ENCODE results near the gene STARD4.

STARD4 gene

DNA sequence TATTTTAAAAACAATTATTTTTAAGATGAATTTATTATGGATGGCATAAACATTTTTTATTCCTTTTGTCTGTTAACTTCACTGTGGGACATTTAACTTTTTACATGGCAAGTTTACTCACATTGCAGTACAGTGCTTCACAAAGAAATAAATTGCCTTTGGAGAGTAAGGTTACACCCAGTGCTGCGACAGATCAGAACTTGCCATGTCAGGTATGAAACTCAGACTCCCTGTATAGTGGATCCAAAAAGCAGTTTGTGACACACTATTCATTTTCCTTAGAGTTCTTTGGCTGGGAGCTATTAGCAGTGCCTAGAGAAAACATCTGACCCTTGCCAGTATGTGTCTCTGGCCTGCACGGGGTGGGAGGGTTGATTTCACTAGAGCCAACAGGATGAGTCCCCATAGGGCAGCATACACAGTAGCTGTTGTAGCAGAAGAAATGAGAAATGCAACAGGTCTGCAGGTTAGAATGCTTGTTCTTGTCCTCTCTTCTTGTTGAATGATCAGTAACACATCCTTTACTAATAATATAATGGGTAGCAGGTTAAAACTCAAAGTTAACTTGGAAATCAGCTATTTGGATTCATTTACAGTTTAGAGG is 42.9 kb downstream of the STARD4 start:
- Histone ChIP-seq H3K4me1 (ENCODE audit: insufficient read depth, low read length) (no peaks in the 10 kb centered on the region), H3K4me3 (ENCODE audit: low read length) (no peak overlapping the region), H3K9me3 (ENCODE audit: insufficient read depth, low read depth, low read length) (no peaks in the 10 kb centered on the region; the same call in 1 of the 2 replicates), H3K27ac (ENCODE audit: low read length) (no peak overlapping the region), H3K27me3 (ENCODE audit: insufficient read depth, low read length) (no peaks in the 10 kb centered on the region), H3K9ac (ENCODE audit: low read depth, low read length) (no peak overlapping the region), H3K36me3 (ENCODE audit: insufficient read depth, low read depth, low read length) (no peaks in the 10 kb centered on the region)

DNA sequence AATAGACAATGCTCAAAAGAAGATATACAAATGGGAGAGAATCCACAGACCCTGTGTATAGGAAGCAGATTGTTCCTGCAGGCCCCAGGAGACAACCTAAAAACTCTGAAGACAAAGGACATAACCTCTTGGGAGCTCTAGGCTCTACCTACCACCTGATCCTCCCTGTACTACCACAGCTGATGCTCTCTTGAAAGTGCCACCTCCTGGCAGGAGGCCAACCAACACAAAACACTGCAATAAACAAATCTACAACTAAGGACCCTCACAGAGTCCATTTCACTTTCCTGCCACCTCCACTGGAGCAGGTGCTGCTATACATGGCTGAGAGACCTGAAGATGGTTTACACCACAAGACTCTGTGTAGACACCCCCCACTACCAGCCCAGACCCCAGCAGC is 49.0 kb downstream of the STARD4 start:
- Histone ChIP-seq H3K9ac (ENCODE audit: low read depth, low read length) (no peak overlapping the region), H3K4me3 (ENCODE audit: low read length) (no peak overlapping the region), H3K9me3 (ENCODE audit: insufficient read depth, low read depth, low read length) (no peaks in the 10 kb centered on the region; the same call in 1 of the 2 replicates), H3K4me1 (ENCODE audit: insufficient read depth, low read length) (peaks cover 4% of the 10 kb centered on the region; the same call in 1 of the 2 replicates), H3K27ac (ENCODE audit: low read length) (no peak overlapping the region), H3K27me3 (ENCODE audit: insufficient read depth, low read length) (no peaks in the 10 kb centered on the region), H3K36me3 (ENCODE audit: insufficient read depth, low read depth, low read length) (no peaks in the 10 kb centered on the region)

DNA sequence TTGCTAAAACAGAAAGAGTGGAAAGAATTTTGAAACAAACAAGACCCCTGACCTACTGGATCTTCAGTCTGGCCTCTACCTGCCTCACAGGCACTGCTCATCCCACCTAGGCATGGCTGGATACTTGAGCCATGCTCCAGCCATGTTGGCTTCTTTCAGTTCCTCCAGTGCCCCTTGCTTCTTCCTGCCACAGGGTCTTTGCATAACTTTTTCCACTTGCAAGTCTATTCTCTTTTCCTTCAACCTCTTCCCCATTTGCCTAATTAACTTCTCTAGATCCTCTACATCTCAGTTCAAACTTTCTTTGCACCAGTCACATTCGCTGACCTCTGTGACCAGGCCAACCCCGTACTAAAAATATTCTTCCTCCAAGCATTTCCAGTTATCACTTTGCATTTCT is 50.4 kb downstream of the STARD4 start:
- H3K9me3 ChIP-seq (ENCODE audit: insufficient read depth, low read depth, low read length), result no peaks in the 10 kb centered on the region
- H3K27ac ChIP-seq (ENCODE audit: low read length), result no peak overlapping the region
- no peaks in the 10 kb centered on the region for H3K36me3 ChIP-seq (ENCODE audit: insufficient read depth, low read depth, low read length)
- no peak overlapping the region for H3K9ac ChIP-seq (ENCODE audit: low read depth, low read length)
- no peaks in the 10 kb centered on the region for H3K27me3 ChIP-seq (ENCODE audit: insufficient read depth, low read length)
- H3K4me1 ChIP-seq (ENCODE audit: insufficient read depth, low read length), result peaks cover 4% of the 10 kb centered on the region; the same call in 1 of the 2 replicates
- H3K4me3 ChIP-seq (ENCODE audit: low read length), result no peak overlapping the region

DNA sequence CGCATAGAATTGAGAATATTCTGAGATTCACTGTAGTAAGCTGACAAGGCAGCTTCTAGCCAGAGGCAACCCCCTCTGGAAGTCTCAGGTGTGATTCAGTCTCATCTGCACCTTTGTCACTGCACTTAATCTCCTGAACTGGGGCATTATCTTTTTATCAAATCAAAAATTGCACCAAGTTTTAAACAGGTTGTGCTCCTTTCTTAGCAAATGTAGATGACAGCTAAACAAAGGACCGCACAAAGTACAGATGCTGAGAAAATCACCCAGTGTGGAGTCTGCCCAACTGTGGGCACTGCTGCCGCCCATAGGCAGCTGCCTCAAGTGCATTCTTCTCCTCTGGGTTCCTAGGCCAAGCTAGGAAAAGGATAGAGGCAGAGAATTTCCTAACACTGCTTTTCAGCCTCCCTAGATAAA is 51.1 kb downstream of the STARD4 start:
- Histone ChIP-seq H3K27me3 (ENCODE audit: insufficient read depth, low read length) (no peaks in the 10 kb centered on the region), H3K27ac (ENCODE audit: low read length) (no peak overlapping the region), H3K4me3 (ENCODE audit: low read length) (no peak overlapping the region), H3K9me3 (ENCODE audit: insufficient read depth, low read depth, low read length) (no peaks in the 10 kb centered on the region), H3K9ac (ENCODE audit: low read depth, low read length) (no peak overlapping the region), H3K4me1 (ENCODE audit: insufficient read depth, low read length) (peaks cover 4% of the 10 kb centered on the region; the same call in 1 of the 2 replicates), H3K36me3 (ENCODE audit: insufficient read depth, low read depth, low read length) (no peaks in the 10 kb centered on the region)

DNA sequence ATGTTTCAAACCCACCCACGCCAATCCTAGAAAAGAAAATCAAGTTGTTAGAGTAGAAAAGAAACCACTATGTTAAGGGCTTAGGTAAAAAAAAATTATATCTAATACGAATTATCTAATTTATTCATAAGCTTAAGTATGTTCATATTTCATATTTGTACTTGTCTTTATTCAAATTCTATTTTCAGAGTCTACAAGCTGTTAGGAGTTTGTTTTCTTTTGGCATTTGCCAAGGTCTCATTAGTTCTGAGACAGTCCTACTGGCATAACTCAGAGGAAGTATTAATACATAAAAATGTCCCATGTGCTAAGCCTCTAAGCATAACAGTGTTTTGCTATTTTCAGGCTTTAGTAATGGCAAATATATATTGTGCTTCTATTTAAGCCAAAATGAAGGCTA is 57.6 kb downstream of the STARD4 start:
- Histone ChIP-seq H3K27ac (ENCODE audit: low read length) (no peak overlapping the region), H3K4me1 (ENCODE audit: insufficient read depth, low read length) (no peaks in the 10 kb centered on the region), H3K27me3 (ENCODE audit: insufficient read depth, low read length) (no peaks in the 10 kb centered on the region), H3K4me3 (ENCODE audit: low read length) (no peak overlapping the region), H3K9ac (ENCODE audit: low read depth, low read length) (no peak overlapping the region), H3K9me3 (ENCODE audit: insufficient read depth, low read depth, low read length) (no peaks in the 10 kb centered on the region), H3K36me3 (ENCODE audit: insufficient read depth, low read depth, low read length) (no peaks in the 10 kb centered on the region)

DNA sequence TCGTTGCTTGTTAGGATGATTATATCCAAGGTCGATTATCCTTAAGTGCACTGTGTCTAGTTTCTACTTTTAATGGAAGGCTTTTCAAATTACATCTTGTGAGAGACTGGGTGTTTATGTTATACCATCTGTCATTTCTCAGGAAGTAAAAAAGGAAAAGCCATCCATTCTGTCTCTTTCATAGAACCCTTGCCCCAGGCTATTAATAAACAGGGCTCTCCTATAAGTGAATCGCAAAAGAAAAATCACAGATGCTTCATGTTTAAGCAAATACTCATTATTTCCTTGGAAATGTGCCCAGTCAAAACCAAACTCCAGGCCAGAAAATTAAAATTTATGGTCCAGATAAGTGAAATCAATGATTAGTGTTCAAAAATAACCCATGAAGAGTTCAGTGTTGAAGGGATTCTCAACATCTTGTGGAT is 58.1 kb downstream of the STARD4 start:
- Histone ChIP-seq H3K36me3 (ENCODE audit: insufficient read depth, low read depth, low read length) (no peaks in the 10 kb centered on the region), H3K4me3 (ENCODE audit: low read length) (no peak overlapping the region), H3K27ac (ENCODE audit: low read length) (no peak overlapping the region), H3K27me3 (ENCODE audit: insufficient read depth, low read length) (no peaks in the 10 kb centered on the region), H3K9me3 (ENCODE audit: insufficient read depth, low read depth, low read length) (no peaks in the 10 kb centered on the region), H3K9ac (ENCODE audit: low read depth, low read length) (no peak overlapping the region), H3K4me1 (ENCODE audit: insufficient read depth, low read length) (no peaks in the 10 kb centered on the region)

DNA sequence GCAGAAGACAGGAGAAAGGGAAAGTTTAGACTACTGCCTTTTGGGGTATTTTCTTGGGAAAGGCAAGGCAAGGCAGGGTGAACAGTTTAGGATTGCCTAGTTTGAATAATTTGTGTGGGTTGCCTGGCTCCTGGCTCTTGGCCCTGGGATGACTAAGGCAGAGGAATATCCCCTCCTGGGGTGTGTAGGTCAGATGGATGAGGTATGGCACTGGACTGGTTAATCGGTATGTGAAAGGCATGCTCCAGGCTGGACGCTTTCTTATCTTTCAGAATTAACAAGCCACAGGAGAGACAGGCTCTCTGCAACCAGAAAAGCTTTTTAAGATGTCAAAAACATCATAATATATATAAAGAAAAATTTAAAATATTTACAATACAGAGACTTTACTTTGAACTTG is 58.6 kb downstream of the STARD4 start:
- H3K27ac ChIP-seq (ENCODE audit: low read length), result no peak overlapping the region
- H3K4me3 ChIP-seq (ENCODE audit: low read length), result no peak overlapping the region

DNA sequence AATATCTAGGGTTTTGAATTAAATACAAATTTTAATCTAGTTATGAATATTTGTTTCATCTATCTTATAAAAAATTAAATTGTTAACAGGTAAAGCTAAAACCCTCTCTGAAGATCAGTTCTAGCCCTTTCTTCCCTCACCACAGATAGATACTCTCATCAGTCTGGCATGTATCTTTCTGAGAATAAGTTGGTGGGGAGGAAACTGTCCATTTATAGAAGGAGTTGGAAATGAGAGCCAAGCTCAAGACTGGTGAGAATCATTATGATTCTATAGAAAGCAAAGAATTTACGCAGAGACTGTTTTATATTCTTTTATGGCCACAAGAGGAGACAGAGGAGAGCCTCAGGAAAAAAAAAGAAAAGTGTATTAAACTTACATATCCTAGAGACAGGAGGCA is 59.0 kb downstream of the STARD4 start:
- Histone ChIP-seq H3K4me1 (ENCODE audit: insufficient read depth, low read length) (no peaks in the 10 kb centered on the region; the same call in 1 of the 2 replicates), H3K36me3 (ENCODE audit: insufficient read depth, low read depth, low read length) (no peaks in the 10 kb centered on the region), H3K9ac (ENCODE audit: low read depth, low read length) (no peak overlapping the region), H3K27ac (ENCODE audit: low read length) (no peak overlapping the region), H3K27me3 (ENCODE audit: insufficient read depth, low read length) (no peaks in the 10 kb centered on the region), H3K9me3 (ENCODE audit: insufficient read depth, low read depth, low read length) (no peaks in the 10 kb centered on the region), H3K4me3 (ENCODE audit: low read length) (no peak overlapping the region)

More for the DNA sequence above, 58.6 kb downstream of the STARD4 start:
- Histone ChIP-seq H3K9me3 (ENCODE audit: insufficient read depth, low read depth, low read length) (no peaks in the 10 kb centered on the region), H3K4me1 (ENCODE audit: insufficient read depth, low read length) (no peaks in the 10 kb centered on the region), H3K9ac (ENCODE audit: low read depth, low read length) (no peak overlapping the region), H3K36me3 (ENCODE audit: insufficient read depth, low read depth, low read length) (no peaks in the 10 kb centered on the region), H3K27me3 (ENCODE audit: insufficient read depth, low read length) (no peaks in the 10 kb centered on the region)

DNA sequence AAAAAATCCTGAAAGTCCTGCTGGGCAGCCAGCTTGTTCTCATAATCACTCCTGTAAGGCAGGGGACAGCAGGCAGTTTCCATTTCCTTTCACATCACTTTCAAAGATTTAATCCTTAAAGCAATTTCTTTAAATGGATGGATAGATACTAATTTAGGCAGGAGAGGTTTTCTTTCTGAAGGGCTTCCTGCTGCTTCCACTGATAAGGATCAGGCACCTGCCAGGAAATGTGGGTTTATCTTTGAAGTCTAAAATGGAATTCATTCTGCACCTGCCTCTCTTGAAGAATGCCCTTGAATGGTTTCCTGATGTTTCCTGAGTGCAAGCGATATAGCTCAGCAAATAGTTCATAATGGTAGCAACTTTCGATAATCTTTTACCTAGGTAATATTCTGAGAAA is 64.5 kb downstream of the STARD4 start:
- H3K9me3 ChIP-seq (ENCODE audit: insufficient read depth, low read depth, low read length), result no peaks in the 10 kb centered on the region
- no peaks in the 10 kb centered on the region for H3K27me3 ChIP-seq (ENCODE audit: insufficient read depth, low read length)
- peak overlapping the region; percentile 6; the same call in 1 of the 2 replicates for H3K4me3 ChIP-seq (ENCODE audit: low read length)
- no peak overlapping the region for H3K9ac ChIP-seq (ENCODE audit: low read depth, low read length)
- no peak overlapping the region for H3K27ac ChIP-seq (ENCODE audit: low read length)
- no peaks in the 10 kb centered on the region for H3K36me3 ChIP-seq (ENCODE audit: insufficient read depth, low read depth, low read length)
- peaks cover 11% of the 10 kb centered on the region; the same call in 1 of the 2 replicates for H3K4me1 ChIP-seq (ENCODE audit: insufficient read depth, low read length)

DNA sequence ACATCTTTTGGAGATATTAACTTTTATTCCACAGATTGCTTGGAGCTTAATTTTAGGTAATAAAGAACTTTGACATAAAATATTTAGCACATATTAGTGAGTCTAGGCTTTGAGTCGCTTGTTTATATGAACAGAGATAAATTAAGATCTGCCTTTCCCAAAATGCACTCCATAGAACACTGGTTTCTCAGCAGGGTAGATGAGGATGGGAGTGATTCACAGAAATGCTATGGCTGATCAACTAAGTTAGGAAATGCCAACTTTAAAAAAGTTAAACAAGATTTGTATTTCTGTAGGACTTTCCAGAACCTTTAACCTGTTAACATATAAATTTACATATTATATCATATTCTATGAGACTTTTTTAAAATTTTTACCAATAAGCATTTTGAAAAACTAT is 65.2 kb downstream of the STARD4 start:
- H3K27ac ChIP-seq (ENCODE audit: low read length), result no peak overlapping the region

More for the DNA sequence above, 65.2 kb downstream of the STARD4 start:
- Histone ChIP-seq H3K4me1 (ENCODE audit: insufficient read depth, low read length) (peaks cover 11% of the 10 kb centered on the region; the same call in 1 of the 2 replicates), H3K36me3 (ENCODE audit: insufficient read depth, low read depth, low read length) (no peaks in the 10 kb centered on the region), H3K9me3 (ENCODE audit: insufficient read depth, low read depth, low read length) (no peaks in the 10 kb centered on the region), H3K27me3 (ENCODE audit: insufficient read depth, low read length) (no peaks in the 10 kb centered on the region), H3K4me3 (ENCODE audit: low read length) (no peak overlapping the region), H3K9ac (ENCODE audit: low read depth, low read length) (no peak overlapping the region)
